ENCODE results near the gene SPATA6L.
"Not testable (repeated sequence)": the region's sequence is repeated elsewhere in the genome, so short reads cannot be mapped to it uniquely, and the experiment has no call there.

The SPATA6L gene

DNA sequence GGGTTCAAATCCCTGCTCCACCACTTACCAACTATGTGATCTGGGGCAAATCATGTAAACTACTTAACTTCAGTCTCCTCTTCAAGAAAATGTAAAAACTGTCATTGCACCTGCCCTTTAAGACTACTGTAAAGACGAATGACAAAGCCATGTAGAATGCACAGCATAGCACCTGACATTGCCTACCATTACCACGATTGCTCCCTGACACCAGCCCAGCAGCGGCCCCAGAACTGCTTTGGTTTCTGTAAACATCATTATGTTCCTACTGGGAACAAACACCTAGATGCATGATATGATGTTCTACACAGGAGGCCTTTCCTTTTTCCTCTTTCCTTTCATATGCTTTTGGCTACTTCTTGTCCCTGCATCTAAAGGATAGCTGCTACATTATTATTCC, 27.3 kb downstream of the SPATA6L start:
- DNase-seq (ENCODE audit: low read depth) = no peak

DNA sequence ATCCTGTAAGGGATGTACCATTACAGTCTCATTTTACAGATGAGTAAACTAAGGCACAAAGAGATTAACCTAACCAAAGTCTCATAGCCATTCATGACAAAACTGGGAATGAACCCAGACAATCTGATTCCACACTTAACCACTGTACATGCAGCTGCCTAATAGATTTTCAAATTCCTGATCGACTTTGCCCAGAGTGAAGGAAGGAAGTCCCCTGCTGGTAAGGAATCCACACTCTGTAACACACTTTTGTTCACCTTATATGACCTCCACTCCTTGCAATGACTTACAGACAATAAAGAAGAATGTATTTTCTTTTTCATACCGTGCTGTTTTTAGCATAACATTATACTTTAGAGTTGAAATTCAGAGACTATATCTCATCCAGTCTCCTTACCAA, 35.4 kb downstream of the SPATA6L start:
- DNase-seq (ENCODE audit: low read depth) = no peak

GRCh38 chr9:4622016-4622415, 44.3 kb downstream of the SPATA6L start:
- DNase-seq (ENCODE audit: low read depth) = no peak

GRCh38 chr9:4620881-4621555, 45.3 kb downstream of the SPATA6L start:
- no peak for DNase-seq (ENCODE audit: low read depth)

- DNase-seq (ENCODE audit: low read depth) = no peak
Measured at GRCh38 chr9:4620057-4620765, 46.1 kb downstream of the SPATA6L start.

DNA sequence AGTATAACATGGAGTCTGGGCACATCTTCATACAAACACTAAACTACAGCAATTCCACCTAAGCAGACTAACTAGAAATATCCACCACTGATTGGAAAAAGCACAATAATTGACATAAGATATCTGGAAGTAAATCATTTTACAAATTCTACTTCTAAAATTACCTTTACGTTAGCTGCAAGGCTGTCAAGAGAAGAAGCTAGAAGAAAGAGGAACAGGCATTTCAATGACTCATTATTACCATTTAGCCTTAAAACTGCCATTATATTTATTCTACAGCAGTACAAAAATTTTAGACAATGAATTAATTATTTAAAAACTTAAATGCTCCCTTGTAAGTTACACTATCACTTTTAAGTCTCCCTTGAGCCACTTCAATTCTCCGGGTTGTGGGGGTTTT, 47.6 kb downstream of the SPATA6L start:
- DNase-seq (ENCODE audit: low read depth) = no peak

GRCh38 chr9:4617752-4618151, 48.5 kb downstream of the SPATA6L start:
- no peak for DNase-seq (ENCODE audit: low read depth)

DNA sequence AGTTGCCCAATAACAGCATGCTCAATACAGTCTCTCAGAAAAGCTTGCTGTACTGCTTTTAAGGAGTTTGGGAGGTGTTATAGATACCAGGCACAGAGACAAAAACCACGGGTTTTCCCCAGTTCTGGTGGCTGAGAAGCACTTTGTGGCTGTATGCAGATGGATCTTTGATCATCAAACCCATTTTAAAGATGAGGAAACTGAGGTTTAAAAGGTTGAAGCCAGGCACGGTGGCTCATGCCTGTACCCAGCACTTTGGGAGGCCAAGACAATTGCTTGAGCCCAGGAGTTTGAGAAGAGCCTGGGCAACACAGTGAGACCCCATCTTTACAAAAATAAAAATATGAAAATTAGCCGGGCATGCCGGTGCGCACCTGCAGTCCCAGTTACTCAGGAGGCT, 50.5 kb downstream of the SPATA6L start:
- DNase-seq (ENCODE audit: low read depth) = no peak

DNA sequence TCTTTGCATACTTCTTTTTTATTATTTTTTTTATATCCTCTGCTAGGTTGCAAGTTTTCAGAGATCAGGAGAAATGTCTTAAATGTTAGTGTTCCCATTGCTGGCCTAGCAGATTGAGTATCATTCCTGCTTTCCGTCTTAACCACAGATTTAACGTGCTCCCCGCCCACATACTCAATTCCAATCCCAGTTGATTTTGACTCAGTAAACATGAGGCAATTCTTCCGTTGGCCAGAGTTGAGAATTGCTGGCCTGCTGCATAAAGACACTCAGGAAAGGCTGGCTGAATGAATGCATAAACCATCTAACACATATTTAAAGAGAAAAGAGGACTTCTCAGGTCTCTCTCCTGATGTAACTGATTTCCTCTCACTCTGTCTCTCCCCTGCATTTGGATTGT, 51.0 kb downstream of the SPATA6L start:
- no peak for DNase-seq (ENCODE audit: low read depth)

- DNase-seq (ENCODE audit: low read depth) = no peak
Measured at GRCh38 chr9:4614627-4615026, 51.7 kb downstream of the SPATA6L start.

GRCh38 chr9:4606033-4606432, 60.2 kb downstream of the SPATA6L start:
- DNase-seq (ENCODE audit: low read depth) = not testable (repeated sequence)

GRCh38 chr9:4604678-4605095, 61.6 kb downstream of the SPATA6L start:
- peak; percentile 20 for DNase-seq (ENCODE audit: low read depth)

DNA sequence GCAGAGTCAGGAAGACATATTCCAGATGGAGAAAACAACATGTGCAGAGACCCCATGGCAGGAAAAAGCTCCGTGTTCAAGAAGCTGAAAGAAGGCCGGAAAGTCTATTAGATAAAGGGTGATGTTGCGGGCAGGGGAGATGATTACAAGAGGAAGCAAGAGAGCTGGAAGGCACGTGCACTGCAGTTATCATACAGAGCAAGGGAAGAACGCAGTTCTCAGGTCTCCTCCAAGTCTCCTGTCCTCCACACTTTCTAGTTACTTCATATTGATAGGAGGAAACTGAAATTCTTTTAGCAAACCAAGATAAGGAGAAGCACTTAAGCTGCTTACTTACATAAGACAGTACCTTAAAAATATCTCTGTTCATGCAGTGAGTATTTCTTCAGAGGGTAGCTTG, 62.5 kb downstream of the SPATA6L start:
- DNase-seq (ENCODE audit: low read depth) = no peak

- no peak for DNase-seq (ENCODE audit: low read depth)
Measured at GRCh38 chr9:4600368-4600767, 65.9 kb downstream of the SPATA6L start.

DNA sequence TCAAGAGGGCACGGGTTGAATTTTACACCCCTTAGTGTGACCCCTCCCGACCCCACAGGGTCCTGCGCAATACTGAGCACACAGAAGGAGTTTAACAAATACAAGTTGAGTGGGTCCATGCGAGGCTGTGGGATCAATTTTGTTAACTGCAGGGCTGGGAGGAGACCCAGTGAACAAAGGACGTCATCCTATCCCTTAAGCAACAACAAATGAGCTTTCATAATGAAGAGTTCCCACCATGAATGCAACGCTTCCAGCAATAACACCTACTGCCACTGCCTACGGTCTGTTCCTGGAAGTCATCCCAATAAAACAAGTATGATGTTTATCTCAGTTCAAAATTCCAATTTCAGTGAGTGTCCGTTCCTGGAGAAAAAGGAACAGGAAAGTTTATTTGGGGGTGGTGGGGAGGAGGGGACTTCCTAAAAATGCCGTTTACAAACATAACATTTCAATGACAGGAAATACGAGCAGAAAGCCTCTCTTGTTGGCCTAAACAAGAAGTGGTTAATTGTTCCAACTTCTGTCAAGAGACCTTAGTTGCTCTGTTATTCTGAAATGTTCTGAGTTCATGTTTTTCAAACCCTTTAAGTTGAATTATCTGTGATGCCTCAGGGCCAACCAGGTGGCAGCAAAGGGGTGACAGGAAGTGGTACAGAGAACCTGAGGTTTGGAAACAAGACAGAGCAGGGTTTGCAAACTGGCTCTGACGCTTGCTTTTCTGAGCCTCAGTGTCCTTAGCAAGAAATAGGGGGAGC, 69.9 kb downstream of the SPATA6L start:
- no peak for DNase-seq (ENCODE audit: low read depth)

- DNase-seq (ENCODE audit: low read depth) = no peak
Measured at GRCh38 chr9:4594994-4595393, 71.3 kb downstream of the SPATA6L start.

GRCh38 chr9:4594545-4594944, 71.7 kb downstream of the SPATA6L start:
- no peak for DNase-seq (ENCODE audit: low read depth)

DNA sequence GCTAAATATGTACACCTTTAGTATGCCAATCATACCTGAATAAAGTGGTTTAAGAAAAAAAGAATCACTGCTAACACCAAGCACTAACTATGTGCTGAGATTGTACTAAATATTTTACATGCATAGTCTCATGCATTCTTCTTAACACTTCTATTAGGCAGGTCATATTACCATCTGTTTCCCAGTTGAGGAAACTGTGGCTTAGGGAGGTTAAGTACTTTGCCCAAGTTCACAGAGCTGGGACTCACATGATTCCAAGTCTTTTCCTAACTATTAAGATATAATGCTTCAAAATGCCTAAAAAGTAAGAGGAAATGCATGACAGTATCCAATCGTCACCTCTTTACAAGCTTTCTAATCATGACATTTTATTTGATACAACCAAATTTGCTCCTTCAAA, 73.4 kb downstream of the SPATA6L start:
- DNase-seq (ENCODE audit: low read depth) = no peak

GRCh38 chr9:4592295-4592694, 74.0 kb downstream of the SPATA6L start:
- DNase-seq (ENCODE audit: low read depth) = no peak

DNA sequence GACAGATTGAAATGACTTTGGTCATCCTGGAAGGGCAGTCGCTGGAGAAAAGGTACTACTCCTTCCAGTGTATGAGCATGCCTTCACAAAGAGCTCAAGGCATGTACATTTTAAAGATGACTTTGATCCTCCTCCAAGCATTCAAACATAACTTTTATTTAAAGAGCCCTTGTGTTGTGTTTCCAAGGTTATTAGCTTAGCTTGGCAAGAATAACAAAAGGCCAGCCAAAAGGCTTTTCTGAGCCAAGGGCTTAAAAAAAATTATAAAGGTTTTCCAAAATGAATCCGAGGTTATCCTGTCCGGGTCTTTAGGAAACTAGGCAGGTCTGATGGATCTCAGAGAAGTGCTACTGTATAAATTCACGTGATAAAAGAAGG, 75.2 kb downstream of the SPATA6L start:
- DNase-seq (ENCODE audit: low read depth) = no peak

DNA sequence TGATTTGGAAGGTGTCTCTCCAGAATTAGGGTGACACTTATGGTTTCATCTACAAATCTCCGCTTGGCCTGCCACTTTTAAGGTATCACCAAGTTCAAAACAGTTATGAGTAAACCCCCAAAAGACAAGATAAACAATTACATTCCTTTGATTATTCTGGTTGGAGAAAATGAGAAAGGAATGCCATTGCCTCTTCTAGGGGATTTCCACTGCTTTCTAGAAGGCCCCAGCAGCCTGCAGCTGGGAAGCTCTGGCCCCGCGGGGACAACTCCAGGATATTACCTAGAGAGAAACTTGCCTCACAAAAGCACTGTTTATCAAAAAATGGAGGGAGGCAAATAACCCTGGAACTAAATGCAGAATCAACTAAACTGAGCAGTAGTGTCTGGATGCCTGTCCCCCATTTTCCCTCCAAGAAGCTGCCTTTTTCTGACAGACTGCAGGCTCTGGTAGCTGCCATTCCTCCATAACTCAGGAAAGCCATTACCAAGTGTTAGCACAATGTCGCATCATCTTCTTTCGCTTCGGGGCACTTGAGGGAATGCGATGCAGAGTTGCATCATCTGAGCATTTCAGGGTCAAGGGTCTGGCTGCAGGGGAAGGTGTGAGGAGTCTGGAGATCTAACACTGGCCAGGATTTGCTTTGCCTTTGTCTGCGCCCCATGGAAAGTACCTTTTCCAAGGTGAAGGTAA, 75.7 kb downstream of the SPATA6L start:
- no peak for DNase-seq (ENCODE audit: low read depth)

DNA sequence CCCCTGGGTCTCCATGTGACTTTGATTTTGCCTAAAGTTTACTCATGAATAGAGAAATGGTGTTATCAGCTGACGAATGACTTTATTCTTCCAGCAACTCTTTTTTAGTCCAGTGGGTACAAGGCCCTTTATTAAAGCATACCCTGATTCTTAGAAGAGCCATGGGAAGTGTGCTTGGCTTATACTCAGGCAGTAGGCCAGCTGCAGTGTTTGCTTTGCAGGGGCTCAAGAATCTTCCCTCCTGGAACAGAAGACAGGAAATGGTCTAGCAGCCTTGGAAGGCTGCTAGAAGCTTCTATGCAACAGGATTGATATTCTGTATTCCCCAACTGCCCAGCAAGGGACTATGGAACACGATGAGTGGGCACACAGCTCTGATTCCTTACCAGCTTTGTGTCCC, 77.6 kb downstream of the SPATA6L start:
- DNase-seq (ENCODE audit: low read depth) = no peak

DNA sequence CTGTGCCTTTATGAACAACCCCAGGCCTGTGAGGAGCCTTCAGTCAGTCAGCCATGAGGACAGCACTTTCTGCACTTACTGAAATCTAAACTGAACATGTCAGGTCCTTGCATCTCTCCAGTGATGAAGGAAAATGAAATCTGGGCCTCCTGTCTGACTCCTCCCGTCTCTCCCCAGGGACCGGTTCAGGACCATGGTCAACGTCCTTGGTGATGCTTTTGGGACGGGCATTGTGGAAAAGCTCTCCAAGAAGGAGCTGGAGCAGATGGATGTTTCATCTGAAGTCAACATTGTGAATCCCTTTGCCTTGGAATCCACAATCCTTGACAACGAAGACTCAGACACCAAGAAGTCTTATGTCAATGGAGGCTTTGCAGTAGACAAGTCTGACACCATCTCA, 81.1 kb downstream of the SPATA6L start:
- no peak for DNase-seq (ENCODE audit: low read depth)
